ENCODE results near the gene OTOR.

Gene OTOR

GRCh38 chr20:16747291-16747811 is 807 bp upstream of the OTOR start:
- no peak overlapping the region for H3K4me3 ChIP-seq (ENCODE audit: low read depth, low read length)

GRCh38 chr20:16749573-16749972 is 1.4 kb downstream of the OTOR start:
- H3K4me3 ChIP-seq (ENCODE audit: low read depth, low read length), result no peak overlapping the region
- TF ChIP-seq CTCF (IDR thresholded peaks at IDR 0.05; ENCODE audit: low read depth, low read length), result no peak

More at GRCh38 chr20:16747291-16747811, 807 bp upstream of the OTOR start:
- no peak for TF ChIP-seq CTCF (IDR thresholded peaks at IDR 0.05; ENCODE audit: low read depth, low read length)

DNA sequence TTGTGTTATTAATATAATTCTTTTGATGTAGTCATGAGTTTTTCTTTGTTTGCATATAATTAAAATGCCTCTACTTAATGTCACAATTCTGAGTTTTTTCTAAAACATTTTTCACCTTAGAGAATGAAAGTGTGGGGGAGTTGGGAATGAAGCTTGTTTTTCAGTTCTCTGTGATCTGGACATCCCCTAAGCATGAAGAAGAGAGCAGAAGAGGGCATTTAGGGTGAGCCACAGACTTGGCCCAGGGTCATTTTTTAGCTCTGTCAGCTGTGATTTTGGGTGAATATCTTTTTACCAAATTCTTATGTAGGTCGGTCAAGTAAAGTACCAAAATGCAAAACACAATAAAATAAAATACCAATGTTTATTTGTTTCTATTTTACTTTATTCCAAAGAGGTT is 3.9 kb downstream of the OTOR start:
- no peak for TF ChIP-seq CTCF (IDR thresholded peaks at IDR 0.05; ENCODE audit: low read depth, low read length)
- H3K4me3 ChIP-seq (ENCODE audit: low read depth, low read length), result no peak overlapping the region

- H3K4me3 ChIP-seq (ENCODE audit: low read depth, low read length), result no peak overlapping the region
- TF ChIP-seq CTCF (IDR thresholded peaks at IDR 0.05; ENCODE audit: low read depth, low read length), result no peak
Observed at GRCh38 chr20:16752901-16753300, 4.7 kb downstream of the OTOR start.

- TF ChIP-seq CTCF (IDR thresholded peaks at IDR 0.05; ENCODE audit: low read depth, low read length), result no peak
- no peak overlapping the region for H3K4me3 ChIP-seq (ENCODE audit: low read depth, low read length)
Observed at GRCh38 chr20:16758454-16759180, 10.5 kb downstream of the OTOR start.

- no peak for TF ChIP-seq CTCF (IDR thresholded peaks at IDR 0.05; ENCODE audit: low read depth, low read length)
- no peak overlapping the region for H3K4me3 ChIP-seq (ENCODE audit: low read depth, low read length)
Observed at GRCh38 chr20:16759181-16759563, 11.0 kb downstream of the OTOR start.

- H3K4me3 ChIP-seq (ENCODE audit: low read depth, low read length), result no peak overlapping the region
Observed at GRCh38 chr20:16760431-16761304, 12.5 kb downstream of the OTOR start.

More at GRCh38 chr20:16760431-16761304, 12.5 kb downstream of the OTOR start:
- TF ChIP-seq CTCF (IDR thresholded peaks at IDR 0.05; ENCODE audit: low read depth, low read length), result no peak
